ENCODE data around the gene KCTD21.

- TF ChIP-seq POLR2A (IDR thresholded peaks at IDR 0.05) (no peak), CTCF (IDR thresholded peaks at IDR 0.05) (no peak)
These were observed 12.8 kb upstream of the KCTD21 start for GRCh38 chr11:78201096-78201818.
